Keratinocyte (primary cell): ENCODE results near the gene PDE11A. TPM values are rescaled to one million over a fixed set of nuclear protein-coding genes. Genes with fewer than 3 reads are reported as not detected.
"Not testable (repeated sequence)": the region's sequence is repeated elsewhere in the genome, so short reads cannot be mapped to it uniquely, and the experiment has no call there.

ENCODE experiments used
- DNase-seq: peaks from one replicate; pipeline ENCODE4 v3.0.0-alpha.2; 2011; ENCODE audit warnings: low read depth, missing footprints, low spot score
- FAIRE-seq: peaks from 2 replicates; lab custom pipeline; 2011; peaks lifted over from hg19 to GRCh38; lab: Jason Lieb, UNC
- H2AFZ ChIP-seq: 2 replicates; pipeline ENCODE4 v1.6.0; 2012; ENCODE audit warnings: low read length, control low read depth, inconsistent platforms; ENCODE audit not compliant: control insufficient read depth
- H3K27ac ChIP-seq: 2 replicates; pipeline ENCODE4 v1.5.1; 2011; ENCODE audit warnings: low read length; ENCODE audit not compliant: control insufficient read depth, insufficient read depth
- H3K27me3 ChIP-seq: 3 replicates; pipeline ENCODE4 v1.6.0; 2011; ENCODE audit warnings: low read length; ENCODE audit not compliant: control insufficient read depth, insufficient read depth; ENCODE audit errors: extremely low read depth
- H3K36me3 ChIP-seq, 2 experiments: 2 replicates in 1 of 2; 3 replicates in 1 of 2; pipeline ENCODE4 v1.5.1; 2011; ENCODE audit warnings: low read length in 2 of 2, mild to moderate bottlenecking in 1 of 2; ENCODE audit not compliant: control insufficient read depth in 2 of 2, insufficient read depth in 2 of 2; ENCODE audit errors: extremely low read depth in 1 of 2
- H3K4me1 ChIP-seq: 3 replicates; pipeline ENCODE4 v1.5.1; 2011; ENCODE audit warnings: low read length; ENCODE audit not compliant: control insufficient read depth, insufficient read depth; ENCODE audit errors: extremely low read depth
- H3K4me2 ChIP-seq: 3 replicates; pipeline ENCODE4 v1.6.0; 2011; ENCODE audit warnings: low read depth, low read length; ENCODE audit not compliant: control insufficient read depth, insufficient read depth; ENCODE audit errors: extremely low read depth
- H3K4me3 ChIP-seq, 3 experiments: fragments of 200-600 bp in 1 of 3; sonication (generic) in 1 of 3; 2 replicates in 2 of 3; 3 replicates in 1 of 3; pipeline ENCODE4 v1.5.1; 2011 to 2016; ENCODE audit warnings: low read length in 3 of 3, mild to moderate bottlenecking in 3 of 3, control low read depth in 2 of 3, inconsistent platforms in 1 of 3, low read depth in 1 of 3, mixed read lengths in 1 of 3, mixed run types in 1 of 3, moderate library complexity in 1 of 3; ENCODE audit not compliant: control insufficient read depth in 2 of 3, insufficient read depth in 2 of 3; ENCODE audit errors: extremely low read depth in 1 of 3
- H3K79me2 ChIP-seq: 2 replicates; pipeline ENCODE4 v1.6.0; 2012; ENCODE audit warnings: low read length; ENCODE audit not compliant: control insufficient read depth, insufficient read depth
- H3K9ac ChIP-seq: 3 replicates; pipeline ENCODE4 v1.6.0; 2011; ENCODE audit warnings: low read length; ENCODE audit not compliant: control insufficient read depth, insufficient read depth; ENCODE audit errors: extremely low read depth
- H3K9me1 ChIP-seq: 3 replicates; pipeline ENCODE4 v1.6.0; 2011; ENCODE audit warnings: low read length; ENCODE audit not compliant: control insufficient read depth, insufficient read depth; ENCODE audit errors: extremely low read depth
- H3K9me3 ChIP-seq: 2 replicates; pipeline ENCODE4 v1.5.1; 2012; ENCODE audit warnings: low read depth, low read length; ENCODE audit not compliant: control insufficient read depth
- H4K20me1 ChIP-seq: 3 replicates; pipeline ENCODE4 v1.6.0; 2011; ENCODE audit warnings: low read length; ENCODE audit not compliant: control insufficient read depth, insufficient read depth; ENCODE audit errors: extremely low read depth
- EZH2 ChIP-seq: IDR thresholded peaks from one replicate; pipeline ENCODE4 v1.6.1; 2012; ENCODE audit warnings: inconsistent platforms, mild to moderate bottlenecking, low read length, moderate library complexity
- dilution Hi-C: fragments of 300-500 bp; cut with MboI; formaldehyde crosslinking; loops from one replicate; pipeline ENCODE4 v1.7.0; 2020; ENCODE audit warnings: low sequenced_read_pairs; ENCODE audit not compliant: extremely low pct_ligation_motif_present
- polyA plus RNA-seq, 5 experiments: library from polyadenylated mRNA; depleted of rRNA in 3 of 5; stranded (reverse) in 3 of 5; stranded (forward) in 1 of 5; unstranded in 1 of 5; fragments of >200 nt; gene quantifications; 1 replicate in 1 of 5; 2 replicates in 3 of 5; 3 replicates in 1 of 5; pipeline versions ENCODE4 v1.2.1 to v1.2.3, GENCODE V29; 2011 to 2012; ENCODE audit warnings: missing spikeins in 2 of 5, low read depth in 1 of 5, low replicate concordance in 1 of 5
- TF ChIP-seq, protein P1 (sequence below), 3 experiments: IDR thresholded peaks in 1 of 3; conservative IDR thresholded peaks in 1 of 3; optimal IDR thresholded peaks in 1 of 3; 2 replicates in 2 of 3; 3 replicates in 1 of 3; pipeline versions ENCODE3 to v1.5.1; 2011; ENCODE audit warnings: low read length in 3 of 3, mild to moderate bottlenecking in 3 of 3, moderate library complexity in 2 of 3, control low read depth in 1 of 3, inconsistent platforms in 1 of 3; ENCODE audit not compliant: insufficient read depth in 2 of 3; ENCODE audit errors: extremely low read depth in 1 of 3

PDE11A gene
- polyA plus RNA-seq, 1 donor (not counting 4 experiments of a cell fraction or from before 2014, with no cell fraction given) = 0.01 TPM

DNA sequence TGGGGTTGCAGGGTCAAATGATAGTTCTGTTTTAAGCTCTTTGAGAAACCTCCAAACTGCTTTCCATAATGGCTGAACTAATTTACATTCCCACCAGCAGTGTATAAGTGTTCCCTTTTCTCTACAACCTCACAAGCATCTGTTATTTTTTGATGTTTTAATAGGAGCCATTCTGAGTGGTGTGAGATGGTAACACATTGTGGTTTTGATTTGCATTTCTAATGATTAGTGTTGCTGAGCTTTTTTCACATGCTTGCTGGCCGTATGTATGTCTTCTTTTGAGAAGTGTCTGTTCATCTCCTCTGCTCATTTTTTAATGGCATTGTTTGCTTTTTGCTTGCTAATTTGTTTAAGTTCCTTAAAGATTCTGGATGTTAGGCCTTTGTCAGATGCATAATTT is 107.7 kb downstream of the PDE11A start:
- H3K27me3 ChIP-seq = no peaks in the 10 kb centered on the region
- no peak overlapping the region for H3K27ac ChIP-seq
- H3K4me1 ChIP-seq = no peaks in the 10 kb centered on the region
- no peaks in the 10 kb centered on the region for H3K79me2 ChIP-seq
- no peak for TF ChIP-seq EZH2
- TF ChIP-seq, protein P1, sequence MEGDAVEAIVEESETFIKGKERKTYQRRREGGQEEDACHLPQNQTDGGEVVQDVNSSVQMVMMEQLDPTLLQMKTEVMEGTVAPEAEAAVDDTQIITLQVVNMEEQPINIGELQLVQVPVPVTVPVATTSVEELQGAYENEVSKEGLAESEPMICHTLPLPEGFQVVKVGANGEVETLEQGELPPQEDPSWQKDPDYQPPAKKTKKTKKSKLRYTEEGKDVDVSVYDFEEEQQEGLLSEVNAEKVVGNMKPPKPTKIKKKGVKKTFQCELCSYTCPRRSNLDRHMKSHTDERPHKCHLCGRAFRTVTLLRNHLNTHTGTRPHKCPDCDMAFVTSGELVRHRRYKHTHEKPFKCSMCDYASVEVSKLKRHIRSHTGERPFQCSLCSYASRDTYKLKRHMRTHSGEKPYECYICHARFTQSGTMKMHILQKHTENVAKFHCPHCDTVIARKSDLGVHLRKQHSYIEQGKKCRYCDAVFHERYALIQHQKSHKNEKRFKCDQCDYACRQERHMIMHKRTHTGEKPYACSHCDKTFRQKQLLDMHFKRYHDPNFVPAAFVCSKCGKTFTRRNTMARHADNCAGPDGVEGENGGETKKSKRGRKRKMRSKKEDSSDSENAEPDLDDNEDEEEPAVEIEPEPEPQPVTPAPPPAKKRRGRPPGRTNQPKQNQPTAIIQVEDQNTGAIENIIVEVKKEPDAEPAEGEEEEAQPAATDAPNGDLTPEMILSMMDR (optimal IDR thresholded peaks at IDR 0.05 in 1 of 3, IDR thresholded peaks at IDR 0.05 in 1 of 3, conservative IDR thresholded peaks at IDR 0.05 in 1 of 3; ENCODE audit: extremely low read depth in 1 of 3, insufficient read depth in 2 of 3, low read length in 3 of 3) = no peak
- H3K4me2 ChIP-seq = no peak overlapping the region
- no peaks in the 10 kb centered on the region for H3K36me3 ChIP-seq
- H3K9ac ChIP-seq = no peak overlapping the region
- H3K4me3 ChIP-seq = no peak overlapping the region
- no peak overlapping the region for H2AFZ ChIP-seq
- FAIRE-seq (no peak), DNase-seq (no peak)
- no peaks in the 10 kb centered on the region for H3K9me3 ChIP-seq
- H4K20me1 ChIP-seq = no peaks in the 10 kb centered on the region
- dilution Hi-C loops = no loop called here
- no peaks in the 10 kb centered on the region for H3K9me1 ChIP-seq

DNA sequence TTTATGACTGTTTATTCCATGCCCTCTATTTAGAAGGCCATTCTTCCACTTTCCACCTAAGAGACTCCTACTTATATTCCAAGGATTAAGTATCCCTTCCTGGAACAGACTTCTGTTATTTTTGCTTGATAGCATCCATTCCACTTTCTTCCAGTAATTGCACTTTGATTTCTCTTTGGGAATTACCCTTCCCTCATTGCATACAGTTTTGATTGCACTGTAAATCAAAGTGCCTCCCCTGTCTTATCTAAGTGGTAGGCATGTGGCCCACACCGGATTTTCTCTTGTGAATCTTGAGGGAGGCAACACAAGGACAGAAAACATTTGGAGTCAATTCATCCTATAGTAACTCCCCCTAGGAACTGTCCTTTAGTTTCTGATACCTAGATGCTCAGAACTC is 120.4 kb downstream of the PDE11A start:
- no peaks in the 10 kb centered on the region for H3K36me3 ChIP-seq
- dilution Hi-C loops = no loop called here
- no peak overlapping the region for H3K9ac ChIP-seq
- H3K4me2 ChIP-seq = no peak overlapping the region
- no peaks in the 10 kb centered on the region for H3K27me3 ChIP-seq
- no peak overlapping the region for H3K4me3 ChIP-seq
- no peak for DNase-seq
- H3K4me1 ChIP-seq = no peaks in the 10 kb centered on the region
- H4K20me1 ChIP-seq = no peaks in the 10 kb centered on the region
- no peak overlapping the region for H3K27ac ChIP-seq
- no peak for FAIRE-seq
- TF ChIP-seq, protein P1 (optimal IDR thresholded peaks at IDR 0.05 in 1 of 3, IDR thresholded peaks at IDR 0.05 in 1 of 3, conservative IDR thresholded peaks at IDR 0.05 in 1 of 3; ENCODE audit: extremely low read depth in 1 of 3, insufficient read depth in 2 of 3, low read length in 3 of 3) = no peak
- TF ChIP-seq EZH2 = no peak
- no peaks in the 10 kb centered on the region for H3K9me3 ChIP-seq
- no peaks in the 10 kb centered on the region for H3K79me2 ChIP-seq
- no peaks in the 10 kb centered on the region for H3K9me1 ChIP-seq
- H2AFZ ChIP-seq = no peak overlapping the region

DNA sequence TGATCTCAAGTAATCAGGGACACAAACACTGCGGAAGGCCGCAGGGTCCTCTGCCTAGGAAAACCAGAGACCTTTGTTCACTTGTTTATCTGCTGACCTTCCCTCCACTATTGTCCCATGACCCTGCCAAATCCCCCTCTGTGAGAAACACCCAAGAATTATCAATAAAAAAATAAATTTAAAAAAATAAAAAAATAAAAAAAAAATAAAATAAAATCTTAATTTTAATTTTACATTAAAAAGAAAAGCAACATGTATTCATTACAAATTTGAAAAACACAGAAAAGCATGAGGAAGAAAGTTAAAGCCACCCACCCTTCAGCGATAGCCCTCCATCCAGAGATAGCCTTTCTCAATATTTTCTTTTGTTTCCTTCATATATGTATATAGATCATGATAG is 125.0 kb downstream of the PDE11A start:
- H3K9ac ChIP-seq, H3K79me2 ChIP-seq, H3K9me3 ChIP-seq, H3K27ac ChIP-seq, dilution Hi-C loops, H2AFZ ChIP-seq, H4K20me1 ChIP-seq, FAIRE-seq, H3K4me1 ChIP-seq, H3K4me2 ChIP-seq, H3K9me1 ChIP-seq, DNase-seq, H3K4me3 ChIP-seq, H3K36me3 ChIP-seq, H3K27me3 ChIP-seq: not testable (repeated sequence)

DNA sequence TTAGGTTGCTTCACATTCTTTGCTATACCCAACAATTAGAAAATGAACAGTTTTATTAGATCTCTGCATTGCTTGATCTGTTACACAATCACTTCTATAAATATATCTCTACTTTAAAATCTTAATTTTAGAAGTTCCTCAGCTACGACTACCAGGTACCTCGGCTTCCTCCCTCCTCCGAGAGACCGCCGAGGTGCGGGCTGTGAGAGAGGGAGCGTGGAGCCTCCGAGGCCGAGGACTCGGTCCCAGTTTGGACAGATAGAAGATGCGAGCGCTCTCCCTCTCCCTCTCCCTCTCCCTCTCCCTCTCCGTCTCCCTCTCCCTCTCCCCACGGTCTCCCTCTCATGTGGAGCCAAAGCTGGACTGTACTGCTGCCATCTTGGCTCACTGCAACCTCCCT is 128.0 kb downstream of the PDE11A start:
- dilution Hi-C loops, H3K9ac ChIP-seq, H3K4me1 ChIP-seq, H3K9me1 ChIP-seq, H4K20me1 ChIP-seq, H3K4me2 ChIP-seq, H3K27me3 ChIP-seq, H3K36me3 ChIP-seq, DNase-seq, FAIRE-seq, H3K79me2 ChIP-seq, H3K4me3 ChIP-seq, H3K27ac ChIP-seq, H2AFZ ChIP-seq, H3K9me3 ChIP-seq: not testable (repeated sequence)
